Measurements from ENCODE around the gene MCAT. TPM values are rescaled to one million over a fixed set of nuclear protein-coding genes. Genes with fewer than 3 reads are reported as not detected.

MCAT gene
- total and polyA plus RNA-seq, 4 donors = 6.5 to 12.8 (median 9.9) TPM

DNA sequence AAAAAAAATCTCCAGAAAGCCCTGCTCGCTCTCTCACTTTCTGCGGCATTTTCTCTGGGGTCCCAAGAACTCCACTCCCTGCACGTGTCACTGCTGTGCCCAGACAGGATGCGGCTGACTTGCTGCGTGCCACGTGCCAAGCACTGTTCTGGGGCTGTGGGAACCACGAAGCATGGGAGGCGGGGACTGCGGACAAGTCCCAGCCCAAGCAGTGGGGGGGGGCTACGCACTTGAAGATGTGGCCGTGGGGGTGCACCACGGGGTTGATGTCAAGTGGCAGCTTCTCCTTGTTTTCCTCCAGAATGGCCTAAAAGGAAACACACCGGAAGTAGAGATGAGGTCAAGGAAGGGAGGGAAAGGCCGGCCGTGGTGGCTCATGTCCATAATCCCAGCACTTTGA, 32.9 kb upstream of the MCAT start:
- ATAC-seq (ENCODE audit: low FRiP score) = no peak
- Histone ChIP-seq H3K9me3 (ENCODE audit: control insufficient read depth, low read length) (no peaks in the 10 kb centered on the region), H3K4me1 (ENCODE audit: control insufficient read depth in 1 of 2, insufficient read depth in 2 of 2, low read length in 2 of 2) (no peaks in the 10 kb centered on the region), H3K27ac (ENCODE audit: low read depth in 1 of 2, low read length in 2 of 2) (no peak overlapping the region), H3K36me3 (ENCODE audit: control insufficient read depth in 1 of 2, insufficient read depth in 2 of 2, low read length in 1 of 2) (peaks cover 0 to 6% of the 10 kb centered on the region in 2 donors), H3K27me3 (ENCODE audit: control insufficient read depth in 1 of 2, insufficient read depth in 2 of 2, low read length in 1 of 2) (no peaks in the 10 kb centered on the region), H3K4me3 (ENCODE audit: low read length in 2 of 2) (no peak overlapping the region)
- WGBS, 2 donors = 91 to 94% methylated on average over 15 of the region's 15 CpGs
- intact Hi-C loops (cut with DNase I) = no loop called here
- DNase-seq = peak; percentile 37 to 47

DNA sequence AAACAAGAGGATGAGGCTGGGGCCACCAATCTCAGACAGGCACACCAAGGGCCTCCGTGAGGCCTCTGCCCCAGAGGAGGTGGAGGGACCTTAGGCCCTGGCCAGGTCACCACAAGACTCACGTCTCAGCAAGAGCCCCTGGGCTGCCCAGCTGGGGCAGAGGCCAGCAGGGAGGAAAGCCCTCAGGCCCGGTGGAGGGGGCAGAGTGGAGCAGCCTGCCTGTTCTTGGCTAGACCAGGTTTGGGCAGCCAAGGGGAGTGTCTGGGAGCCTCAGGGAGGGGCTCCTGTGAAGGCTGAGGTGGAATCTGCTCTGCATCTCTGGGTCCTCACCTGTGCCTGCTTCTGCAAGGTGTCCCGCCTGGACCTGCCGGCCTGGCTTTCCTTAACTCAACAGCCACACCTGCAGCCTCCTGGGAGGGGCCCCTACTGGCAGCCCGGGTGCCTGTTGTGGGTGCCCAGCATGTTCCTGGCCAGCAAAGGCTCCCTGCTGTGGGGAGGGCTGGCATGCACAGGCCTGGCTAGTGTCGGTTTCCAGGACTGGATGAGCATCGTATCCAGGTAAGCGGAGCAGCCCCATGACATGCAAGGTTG, 31.8 kb upstream of the MCAT start:
- 88% methylated on average over 9 of the region's 9 CpGs for WGBS, 2 donors
- DNase-seq (peak; percentile 21 to 53), ATAC-seq (ENCODE audit: low FRiP score) (no peak)
- intact Hi-C loops (cut with DNase I) = no loop called here
- Histone ChIP-seq H3K4me3 (ENCODE audit: low read length in 2 of 2) (no peak overlapping the region), H3K4me1 (ENCODE audit: control insufficient read depth in 1 of 2, insufficient read depth in 2 of 2, low read length in 2 of 2) (no peaks in the 10 kb centered on the region), H3K36me3 (ENCODE audit: control insufficient read depth in 1 of 2, insufficient read depth in 2 of 2, low read length in 1 of 2) (peaks cover 0 to 6% of the 10 kb centered on the region in 2 donors), H3K27ac (ENCODE audit: low read depth in 1 of 2, low read length in 2 of 2) (no peak overlapping the region), H3K9me3 (ENCODE audit: control insufficient read depth, low read length) (no peaks in the 10 kb centered on the region), H3K27me3 (ENCODE audit: control insufficient read depth in 1 of 2, insufficient read depth in 2 of 2, low read length in 1 of 2) (no peaks in the 10 kb centered on the region)

DNA sequence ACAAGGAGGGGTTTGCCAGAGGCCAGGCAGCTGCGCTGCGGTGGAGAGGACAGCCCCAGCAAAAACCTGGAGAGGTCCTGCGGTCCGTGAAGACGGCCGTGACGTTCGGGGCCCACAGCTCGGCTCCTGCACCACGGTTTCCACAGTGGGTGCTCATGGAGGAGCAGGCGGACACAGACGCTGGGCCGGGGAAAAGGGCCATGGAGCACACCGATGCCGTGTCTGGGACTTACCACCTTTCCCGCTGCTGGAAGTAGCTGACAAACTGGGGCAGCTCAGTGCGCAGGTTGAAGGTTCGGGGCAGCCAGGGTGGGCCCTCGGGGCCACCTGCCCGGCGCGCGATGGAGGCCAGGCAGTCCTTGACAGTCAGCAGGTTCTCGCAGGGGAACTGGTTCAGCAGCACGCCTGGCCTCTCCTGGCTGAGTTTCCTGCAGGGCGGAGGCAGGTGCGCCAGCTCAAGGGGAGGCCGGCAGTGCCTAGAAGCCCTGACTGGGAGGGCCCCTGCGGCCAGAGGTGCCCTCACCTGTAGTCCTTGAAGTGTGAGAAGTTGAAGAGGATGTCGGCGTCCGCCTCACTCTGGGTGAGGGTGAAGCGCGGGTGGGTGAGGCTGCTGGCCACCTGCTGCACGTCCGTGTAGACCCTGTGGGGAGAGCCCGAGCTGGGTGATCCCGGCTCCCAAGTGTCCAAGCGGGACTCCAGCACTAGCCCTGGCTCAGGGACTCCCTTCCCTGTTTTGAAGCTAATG, 30.9 kb upstream of the MCAT start:
- 95 to 96% methylated on average over 38 to 39 of the region's 39 CpGs for WGBS, 2 donors
- Histone ChIP-seq H3K4me1 (ENCODE audit: control insufficient read depth in 1 of 2, insufficient read depth in 2 of 2, low read length in 2 of 2) (no peaks in the 10 kb centered on the region), H3K27ac (ENCODE audit: low read depth in 1 of 2, low read length in 2 of 2) (no peak overlapping the region), H3K9me3 (ENCODE audit: control insufficient read depth, low read length) (no peaks in the 10 kb centered on the region), H3K4me3 (ENCODE audit: low read length in 2 of 2) (no peak overlapping the region), H3K27me3 (ENCODE audit: control insufficient read depth in 1 of 2, insufficient read depth in 2 of 2, low read length in 1 of 2) (no peaks in the 10 kb centered on the region), H3K36me3 (ENCODE audit: control insufficient read depth in 1 of 2, insufficient read depth in 2 of 2, low read length in 1 of 2) (peaks cover 0 to 6% of the 10 kb centered on the region in 2 donors)
- ATAC-seq (ENCODE audit: low FRiP score) (no peak), DNase-seq (peak; percentile 34 to 72)
- intact Hi-C loops (cut with DNase I) = no loop called here

DNA sequence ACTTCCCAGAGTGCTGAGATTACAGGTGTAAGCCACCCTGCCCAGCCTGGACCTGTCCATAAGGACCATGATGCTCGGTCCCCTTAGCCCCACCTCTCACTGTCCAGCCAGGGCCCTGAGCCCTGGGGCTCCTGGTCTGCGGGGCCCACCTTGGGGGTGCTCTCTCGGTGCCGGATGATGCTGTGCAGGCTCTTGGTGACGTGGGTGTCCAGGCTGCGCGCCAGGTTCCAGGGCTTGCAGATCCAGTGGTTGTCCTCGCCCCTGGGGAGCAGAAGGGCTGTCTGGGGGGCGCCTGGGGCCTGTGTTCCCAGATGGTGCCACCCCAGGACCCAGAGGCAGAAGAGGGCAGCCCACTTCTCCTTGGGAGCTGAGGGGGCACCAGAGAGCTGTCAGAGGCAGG, 30.4 kb upstream of the MCAT start:
- 94 to 97% methylated on average over 9 of the region's 9 CpGs for WGBS, 2 donors
- ATAC-seq (ENCODE audit: low FRiP score) (no peak), DNase-seq (peak; percentile 32 to 63)
- Histone ChIP-seq H3K27me3 (ENCODE audit: control insufficient read depth in 1 of 2, insufficient read depth in 2 of 2, low read length in 1 of 2) (no peaks in the 10 kb centered on the region), H3K4me3 (ENCODE audit: low read length in 2 of 2) (no peak overlapping the region), H3K4me1 (ENCODE audit: control insufficient read depth in 1 of 2, insufficient read depth in 2 of 2, low read length in 2 of 2) (no peaks in the 10 kb centered on the region), H3K9me3 (ENCODE audit: control insufficient read depth, low read length) (no peaks in the 10 kb centered on the region), H3K36me3 (ENCODE audit: control insufficient read depth in 1 of 2, insufficient read depth in 2 of 2, low read length in 1 of 2) (peaks cover 0 to 6% of the 10 kb centered on the region in 2 donors), H3K27ac (ENCODE audit: low read depth in 1 of 2, low read length in 2 of 2) (no peak overlapping the region)
- intact Hi-C loops (cut with DNase I) = no loop called here

DNA sequence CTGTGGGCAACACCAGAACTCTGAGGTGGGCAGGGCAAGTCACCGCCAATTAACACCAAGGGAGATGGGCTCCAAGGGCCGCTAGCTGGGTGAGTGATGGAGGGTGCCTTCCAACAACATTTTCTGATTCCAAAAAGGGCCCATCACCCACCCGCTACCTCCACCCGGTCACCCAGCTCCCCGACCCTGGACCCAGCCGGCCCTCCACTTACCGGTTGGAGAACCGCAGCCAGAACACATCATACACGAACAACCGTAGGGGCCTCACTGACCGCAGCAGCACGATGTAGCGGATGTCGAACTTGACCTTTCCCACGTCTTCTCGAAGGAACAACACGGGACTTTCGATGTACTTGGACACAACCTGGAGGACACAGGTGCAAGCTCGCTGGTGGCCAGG, 29.0 kb upstream of the MCAT start:
- 95 to 96% methylated on average over 19 of the region's 19 CpGs for WGBS, 2 donors
- H3K9me3 ChIP-seq (ENCODE audit: control insufficient read depth, low read length) = no peaks in the 10 kb centered on the region
- H3K4me3 ChIP-seq (ENCODE audit: low read length in 2 of 2) = no peak overlapping the region
- no peaks in the 10 kb centered on the region for H3K27me3 ChIP-seq (ENCODE audit: control insufficient read depth in 1 of 2, insufficient read depth in 2 of 2, low read length in 1 of 2)
- peaks cover 0 to 6% of the 10 kb centered on the region in 2 donors for H3K36me3 ChIP-seq (ENCODE audit: control insufficient read depth in 1 of 2, insufficient read depth in 2 of 2, low read length in 1 of 2)
- ATAC-seq (ENCODE audit: low FRiP score) (no peak), DNase-seq (peak in 1 of 2 donors; percentile 52)
- intact Hi-C loops (cut with DNase I) = no loop called here
- H3K27ac ChIP-seq (ENCODE audit: low read depth in 1 of 2, low read length in 2 of 2) = no peak overlapping the region
- no peaks in the 10 kb centered on the region for H3K4me1 ChIP-seq (ENCODE audit: control insufficient read depth in 1 of 2, insufficient read depth in 2 of 2, low read length in 2 of 2)

DNA sequence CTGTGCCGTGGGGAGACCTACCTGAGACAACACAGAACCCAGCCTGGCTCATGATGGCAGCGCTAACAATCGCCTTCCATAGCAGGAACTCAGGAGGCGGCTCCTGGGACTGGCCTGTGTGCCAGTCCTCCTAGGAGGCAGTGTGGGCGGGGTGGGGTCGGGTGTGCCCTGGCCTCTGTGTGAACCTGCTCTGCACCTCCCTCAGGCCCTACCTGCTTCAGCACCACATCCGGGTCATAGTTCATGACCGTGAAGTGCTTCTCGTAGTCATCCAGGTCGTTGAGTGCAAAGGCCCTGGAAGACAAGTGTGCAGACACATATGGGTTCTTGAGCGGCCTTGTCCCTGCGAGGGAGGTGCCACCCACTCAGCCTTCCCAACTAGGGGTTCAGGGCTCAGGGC, 28.4 kb upstream of the MCAT start:
- Histone ChIP-seq H3K27ac (ENCODE audit: low read depth in 1 of 2, low read length in 2 of 2) (no peak overlapping the region), H3K4me3 (ENCODE audit: low read length in 2 of 2) (no peak overlapping the region), H3K27me3 (ENCODE audit: control insufficient read depth in 1 of 2, insufficient read depth in 2 of 2, low read length in 1 of 2) (no peaks in the 10 kb centered on the region), H3K9me3 (ENCODE audit: control insufficient read depth, low read length) (no peaks in the 10 kb centered on the region), H3K4me1 (ENCODE audit: control insufficient read depth in 1 of 2, insufficient read depth in 2 of 2, low read length in 2 of 2) (no peaks in the 10 kb centered on the region), H3K36me3 (ENCODE audit: control insufficient read depth in 1 of 2, insufficient read depth in 2 of 2, low read length in 1 of 2) (peaks cover 0 to 6% of the 10 kb centered on the region in 2 donors)
- 90 to 92% methylated on average over 12 of the region's 12 CpGs for WGBS, 2 donors
- ATAC-seq (ENCODE audit: low FRiP score) (no peak), DNase-seq (peak in 1 of 2 donors; percentile 44)
- intact Hi-C loops (cut with DNase I) = no loop called here

DNA sequence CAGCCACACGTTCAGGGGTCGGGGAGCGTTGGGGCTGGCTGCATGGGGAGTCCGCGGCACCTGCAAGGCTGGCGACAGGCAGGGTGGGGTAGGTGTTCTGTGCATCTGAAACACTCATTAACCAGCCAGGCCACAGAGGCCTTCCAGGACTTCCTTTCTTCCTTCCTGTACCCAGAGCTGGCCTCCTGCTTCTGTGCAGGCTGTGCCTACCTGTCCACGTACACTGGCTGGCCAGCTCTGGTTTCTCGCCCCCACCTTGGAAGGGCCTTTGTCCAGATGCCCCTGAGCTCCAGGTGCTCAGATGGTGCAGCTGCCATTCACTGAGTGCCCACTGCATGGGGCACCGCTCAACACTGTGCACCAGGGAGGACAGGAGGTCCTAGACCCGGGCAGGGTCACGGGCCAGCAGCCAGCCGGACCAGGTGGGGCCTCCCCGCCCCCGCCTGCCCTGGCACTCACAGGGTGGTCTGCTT, 27.9 kb upstream of the MCAT start:
- 90 to 97% methylated on average over 14 of the region's 14 CpGs for WGBS, 2 donors

DNA sequence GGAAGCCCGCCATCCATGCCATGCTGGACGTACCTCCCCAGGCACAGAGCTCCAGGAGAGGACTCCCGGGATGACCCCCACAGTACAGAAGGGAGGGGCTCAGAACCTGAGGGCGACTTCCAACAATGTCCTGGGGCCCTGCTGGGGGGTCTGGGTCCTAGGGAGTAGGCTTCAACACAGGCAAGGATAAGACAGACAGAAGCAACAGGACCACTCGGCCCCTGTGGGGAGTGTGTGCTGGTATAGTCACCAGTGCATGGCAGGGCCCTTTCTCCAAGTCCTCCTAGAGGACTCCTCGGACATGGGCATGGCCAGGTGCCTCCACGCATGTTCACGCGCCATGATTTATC, 26.9 kb upstream of the MCAT start:
- WGBS, 2 donors = 89 to 90% methylated on average over 9 of the region's 9 CpGs
- Histone ChIP-seq H3K4me3 (ENCODE audit: low read length in 2 of 2) (no peak overlapping the region), H3K27me3 (ENCODE audit: control insufficient read depth in 1 of 2, insufficient read depth in 2 of 2, low read length in 1 of 2) (no peaks in the 10 kb centered on the region), H3K9me3 (ENCODE audit: control insufficient read depth, low read length) (no peaks in the 10 kb centered on the region), H3K4me1 (ENCODE audit: control insufficient read depth in 1 of 2, insufficient read depth in 2 of 2, low read length in 2 of 2) (no peaks in the 10 kb centered on the region), H3K27ac (ENCODE audit: low read depth in 1 of 2, low read length in 2 of 2) (no peak overlapping the region), H3K36me3 (ENCODE audit: control insufficient read depth in 1 of 2, insufficient read depth in 2 of 2, low read length in 1 of 2) (peaks cover 0 to 6% of the 10 kb centered on the region in 2 donors)
- DNase-seq (peak in 1 of 2 donors; percentile 38), ATAC-seq (ENCODE audit: low FRiP score) (no peak)
- intact Hi-C loops (cut with DNase I) = no loop called here

More for the DNA sequence above, 27.9 kb upstream of the MCAT start:
- intact Hi-C loops (cut with DNase I) = no loop called here
- Histone ChIP-seq H3K36me3 (ENCODE audit: control insufficient read depth in 1 of 2, insufficient read depth in 2 of 2, low read length in 1 of 2) (peaks cover 0 to 6% of the 10 kb centered on the region in 2 donors), H3K4me3 (ENCODE audit: low read length in 2 of 2) (no peak overlapping the region), H3K27me3 (ENCODE audit: control insufficient read depth in 1 of 2, insufficient read depth in 2 of 2, low read length in 1 of 2) (no peaks in the 10 kb centered on the region), H3K4me1 (ENCODE audit: control insufficient read depth in 1 of 2, insufficient read depth in 2 of 2, low read length in 2 of 2) (no peaks in the 10 kb centered on the region), H3K27ac (ENCODE audit: low read depth in 1 of 2, low read length in 2 of 2) (no peak overlapping the region), H3K9me3 (ENCODE audit: control insufficient read depth, low read length) (no peaks in the 10 kb centered on the region)
- DNase-seq (peak; percentile 32 to 44), ATAC-seq (ENCODE audit: low FRiP score) (no peak)

All from aorta (tissue), 5 donors.